ENCODE measurements around the gene GPA33.

DNA sequence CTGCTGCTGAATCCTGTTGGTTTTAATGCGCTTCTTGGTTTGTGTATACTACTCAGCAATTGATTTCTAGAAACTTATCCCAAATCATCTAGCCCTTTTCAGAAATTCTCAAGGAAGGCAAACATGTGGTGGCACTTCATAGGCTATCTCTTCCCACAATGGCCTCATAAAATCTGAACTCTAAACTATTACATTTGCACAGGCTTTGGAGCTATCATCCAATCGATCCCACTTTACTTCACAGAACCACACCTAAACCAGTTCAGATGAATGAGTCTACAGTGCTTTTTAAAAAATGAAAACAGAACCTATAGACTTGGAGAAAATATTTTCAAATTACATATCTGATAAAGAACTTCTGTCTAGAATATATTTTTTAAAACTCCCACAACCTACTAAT is 10.6 kb upstream of the GPA33 start:
- TF ChIP-seq, protein P1, sequence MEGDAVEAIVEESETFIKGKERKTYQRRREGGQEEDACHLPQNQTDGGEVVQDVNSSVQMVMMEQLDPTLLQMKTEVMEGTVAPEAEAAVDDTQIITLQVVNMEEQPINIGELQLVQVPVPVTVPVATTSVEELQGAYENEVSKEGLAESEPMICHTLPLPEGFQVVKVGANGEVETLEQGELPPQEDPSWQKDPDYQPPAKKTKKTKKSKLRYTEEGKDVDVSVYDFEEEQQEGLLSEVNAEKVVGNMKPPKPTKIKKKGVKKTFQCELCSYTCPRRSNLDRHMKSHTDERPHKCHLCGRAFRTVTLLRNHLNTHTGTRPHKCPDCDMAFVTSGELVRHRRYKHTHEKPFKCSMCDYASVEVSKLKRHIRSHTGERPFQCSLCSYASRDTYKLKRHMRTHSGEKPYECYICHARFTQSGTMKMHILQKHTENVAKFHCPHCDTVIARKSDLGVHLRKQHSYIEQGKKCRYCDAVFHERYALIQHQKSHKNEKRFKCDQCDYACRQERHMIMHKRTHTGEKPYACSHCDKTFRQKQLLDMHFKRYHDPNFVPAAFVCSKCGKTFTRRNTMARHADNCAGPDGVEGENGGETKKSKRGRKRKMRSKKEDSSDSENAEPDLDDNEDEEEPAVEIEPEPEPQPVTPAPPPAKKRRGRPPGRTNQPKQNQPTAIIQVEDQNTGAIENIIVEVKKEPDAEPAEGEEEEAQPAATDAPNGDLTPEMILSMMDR (IDR thresholded peaks at IDR 0.05): no peak
- TF ChIP-seq POLR2A (IDR thresholded peaks at IDR 0.05): no peak
